Renal pelvis (tissue), 4 donors: ENCODE results near the gene PTPRH. TPM values are rescaled to one million over a fixed set of nuclear protein-coding genes. Genes with fewer than 3 reads are reported as not detected.

Experiments used
- DNase-seq: peaks from one replicate; pipeline ENCODE4 v3.0.0-alpha.2; 2013
- polyA plus RNA-seq, 3 donors: library from polyadenylated mRNA; unstranded; fragments of 120-200 nt; gene quantifications; one replicate each; pipeline ENCODE4 v1.2.1, GENCODE V29; 2013; ENCODE audit not compliant: insufficient read length in 3 of 3

PTPRH gene
- polyA plus RNA-seq, 3 donors, result 0.16 to 0.24 (median 0.17) TPM

DNA sequence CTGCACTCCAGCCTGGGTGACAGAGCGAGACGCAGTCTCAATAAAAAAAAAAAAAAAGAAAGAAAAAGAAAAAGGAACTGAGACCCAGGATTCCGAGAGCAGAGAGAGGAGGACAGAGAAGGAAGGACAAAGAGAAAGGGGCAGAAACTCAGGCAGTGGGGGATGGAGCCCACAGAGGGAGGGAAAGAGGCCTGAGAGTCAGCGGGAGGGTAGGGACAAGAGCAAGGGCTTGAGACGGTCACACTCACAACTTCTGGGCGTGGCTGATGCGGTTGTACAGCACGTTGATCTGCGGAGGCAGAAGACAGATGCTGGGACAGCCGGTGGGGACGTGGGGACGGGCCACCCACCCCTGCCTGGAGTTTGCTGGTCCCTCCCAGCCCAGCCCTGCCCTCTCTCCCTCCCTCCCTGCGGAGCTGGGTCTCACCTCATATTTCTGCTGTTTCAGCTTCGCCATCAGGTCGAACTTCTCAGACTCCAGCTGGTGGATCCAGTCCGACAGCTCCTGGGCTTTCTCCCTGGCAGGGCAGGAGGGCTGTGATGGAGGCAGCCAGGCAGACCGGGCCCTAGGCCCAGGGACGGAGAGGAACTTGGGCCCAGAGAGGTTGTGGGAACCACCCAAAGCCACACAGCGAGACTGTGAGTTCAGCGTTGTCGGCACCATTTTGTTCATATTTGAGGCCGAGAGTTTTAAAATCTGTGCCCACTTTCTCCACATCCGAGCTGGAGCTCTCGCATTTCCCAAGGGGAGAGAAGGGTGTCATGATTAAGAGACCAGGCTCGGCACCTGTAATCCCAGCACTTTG, 75.5 kb downstream of the PTPRH start:
- DNase-seq, result no peak

DNA sequence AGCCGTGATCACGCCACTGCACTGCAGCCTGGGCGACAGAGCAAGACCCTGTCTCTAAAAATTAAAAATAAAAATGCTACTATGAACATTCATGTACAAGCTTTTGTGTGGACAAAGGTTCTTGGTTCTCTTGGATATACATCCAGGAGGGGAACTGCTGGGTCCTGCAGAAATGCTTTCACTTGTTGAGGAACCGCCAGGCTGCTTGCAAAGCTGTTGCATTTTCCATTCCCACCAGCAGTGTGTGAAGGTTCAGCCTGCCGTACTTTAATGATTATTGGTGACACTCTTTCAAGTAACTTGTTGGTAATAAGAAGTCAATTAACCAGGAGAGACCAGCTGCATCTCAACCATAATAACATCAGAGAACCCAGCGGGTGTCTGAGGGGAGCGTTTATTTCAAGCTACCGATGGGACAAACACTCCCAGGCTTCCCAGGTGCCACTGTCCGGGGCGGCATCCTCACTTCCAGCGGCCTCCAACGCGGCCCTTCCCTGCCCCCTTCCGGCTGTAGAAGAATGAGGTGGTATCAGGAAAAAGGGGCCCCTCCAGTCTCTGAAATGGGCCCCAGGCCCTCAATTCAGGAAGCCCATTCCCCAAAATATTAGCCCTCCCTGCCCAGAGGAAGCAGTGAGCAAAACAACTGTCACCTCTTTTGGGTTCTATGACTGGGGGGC, 76.7 kb downstream of the PTPRH start:
- DNase-seq, result no peak

DNA sequence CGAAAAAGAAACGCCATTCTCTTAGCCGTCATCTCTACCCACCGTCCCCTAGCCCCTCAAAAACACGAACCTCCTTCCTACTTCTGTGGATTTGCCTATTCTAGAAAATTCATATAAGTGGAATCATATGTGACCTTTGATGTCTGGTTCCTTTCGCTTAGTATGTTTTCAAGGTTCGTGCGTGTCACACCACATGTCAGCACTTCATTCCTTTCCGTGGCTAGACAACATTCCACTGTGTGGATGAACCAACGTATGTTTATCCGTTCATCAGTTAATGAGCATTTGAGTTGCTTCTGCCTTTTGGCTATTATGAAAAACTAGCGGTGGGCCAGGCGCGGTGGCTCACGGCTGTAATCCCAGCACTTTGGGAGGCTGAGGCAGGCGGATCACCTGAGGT, 77.9 kb downstream of the PTPRH start:
- no peak for DNase-seq

Other genes starting within 250 kb of the PTPRH start
- 10 to 100 TPM in 2 of 3 donors, 1 to 10 TPM in 1; 7.8 to 22.2 (median 12.8) TPM for gene NLRP2, start 243.1 kb downstream of the PTPRH start, polyA plus RNA-seq
- gene GP6, start 171.2 kb downstream of the PTPRH start, polyA plus RNA-seq, result under 1 TPM; 0.53 to 0.92 (median 0.77) TPM
- 10 to 100 TPM; 16.0 to 24.0 (median 21.0) TPM for gene RDH13, start 146.4 kb downstream of the PTPRH start, polyA plus RNA-seq
- gene EPS8L1, start 133.6 kb downstream of the PTPRH start, polyA plus RNA-seq, result 10 to 100 TPM; 56.1 to 91.8 (median 73.3) TPM
- 100 to 1,000 TPM in 2 of 3 donors, 10 to 100 TPM in 1; 99.9 to 114 (median 104) TPM for gene PPP1R12C, start 91.9 kb downstream of the PTPRH start, polyA plus RNA-seq
- gene TNNT1, start 60.3 kb downstream of the PTPRH start, polyA plus RNA-seq, result 1 to 10 TPM; 4.6 to 6.7 (median 5.3) TPM
- gene TNNI3, start 51.8 kb downstream of the PTPRH start, polyA plus RNA-seq, result 1 to 10 TPM; 4.2 to 7.5 (median 6.3) TPM
- 10 to 100 TPM in 1 of 3 donors, 1 to 10 TPM in 2; 6.7 to 11.7 (median 9.2) TPM for gene DNAAF3, start 42.9 kb downstream of the PTPRH start, polyA plus RNA-seq
- under 1 TPM; 0.30 to 0.47 (median 0.41) TPM for gene SYT5, start 29.2 kb downstream of the PTPRH start, polyA plus RNA-seq
- gene TMEM86B, start 19.3 kb upstream of the PTPRH start, polyA plus RNA-seq, result 1 to 10 TPM; 4.4 to 6.5 (median 4.6) TPM
- gene PPP6R1, start 49.5 kb upstream of the PTPRH start, polyA plus RNA-seq, result 10 to 100 TPM; 48.3 to 52.8 (median 52.6) TPM
- gene HSPBP1, start 70.6 kb upstream of the PTPRH start, polyA plus RNA-seq, result 10 to 100 TPM; 36.4 to 49.5 (median 42.5) TPM
- gene BRSK1, start 74.5 kb upstream of the PTPRH start, polyA plus RNA-seq, result 10 to 100 TPM; 11.5 to 18.7 (median 16.5) TPM
- gene TMEM150B, start 115.8 kb upstream of the PTPRH start, polyA plus RNA-seq, result 1 to 10 TPM; 1.4 to 1.6 (median 1.6) TPM
- gene KMT5C, start 130.4 kb upstream of the PTPRH start, polyA plus RNA-seq, result 10 to 100 TPM; 21.5 to 37.2 (median 33.0) TPM
- gene COX6B2, start 145.2 kb upstream of the PTPRH start, polyA plus RNA-seq, result 1 to 10 TPM in 2 of 3 donors, under 1 TPM in 1; 0.97 to 2.0 (median 1.3) TPM
- gene GARIN5B, start 153.8 kb upstream of the PTPRH start, polyA plus RNA-seq, result under 1 TPM; 0.13 to 0.31 (median 0.14) TPM
- 1 to 10 TPM; 1.2 to 2.0 (median 1.5) TPM for gene IL11, start 161.0 kb upstream of the PTPRH start, polyA plus RNA-seq
- gene TMEM190, start 167.3 kb upstream of the PTPRH start, polyA plus RNA-seq, result under 1 TPM; 0.41 to 0.81 (median 0.55) TPM
- gene TMEM238, start 174.8 kb upstream of the PTPRH start, polyA plus RNA-seq, result 1 to 10 TPM in 1 of 3 donors, under 1 TPM in 2; 0.61 to 1.2 (median 0.91) TPM
- gene RPL28, start 176.4 kb upstream of the PTPRH start, polyA plus RNA-seq, result 1,000 to 10,000 TPM; 1,015 to 1,277 (median 1,113) TPM
- 10 to 100 TPM; 45.2 to 74.8 (median 57.4) TPM for gene UBE2S, start 198.3 kb upstream of the PTPRH start, polyA plus RNA-seq
- under 1 TPM; 0.10 to 0.31 (median 0.26) TPM for gene SHISA7, start 233.8 kb upstream of the PTPRH start, polyA plus RNA-seq